H1 (cell line): ENCODE data around the gene PSMC3IP. TPM values are rescaled to one million over a fixed set of nuclear protein-coding genes. Genes with fewer than 3 reads are reported as not detected.

Source experiments
- CTCF ChIA-PET: fragments of 300-600 bp; sonication (Branson Sonifier 250); formaldehyde crosslinking; loops from one replicate; lab custom pipeline; 2021; ENCODE audit not compliant: partially characterized antibody; lab: Charles Lee
- POLR2A ChIA-PET: fragments of 300-600 bp; sonication (Branson Sonifier 250); formaldehyde crosslinking; loops from one replicate; lab custom pipeline; 2021; ENCODE audit warnings: inconsistent platforms; ENCODE audit not compliant: partially characterized antibody; lab: Charles Lee
- DNase-seq, 2 experiments: peaks; one replicate each; pipeline versions ENCODE4 v3.0.0 to v3.0.0-alpha.2; 2010 to 2022; ENCODE audit warnings: low spot score in 2 of 2, low read depth in 1 of 2, mixed read lengths in 1 of 2
- FAIRE-seq: peaks from 2 replicates; lab custom pipeline; 2011; peaks lifted over from hg19 to GRCh38; lab: Jason Lieb, UNC
- H2AFZ ChIP-seq: 2 replicates; pipeline ENCODE4 v1.8.1; 2012; ENCODE audit warnings: low read length, inconsistent platforms
- H2AK5ac ChIP-seq: 2 replicates; pipeline ENCODE4 v1.6.1; 2013; ENCODE audit warnings: low read depth, low read length
- H2BK120ac ChIP-seq: replicated peaks from 2 replicates; pipeline ENCODE3; 2013; ENCODE audit warnings: low read depth, low read length, inconsistent platforms
- H2BK12ac ChIP-seq: 2 replicates; pipeline ENCODE4 v1.6.1; 2013; ENCODE audit warnings: low read depth, low read length
- H2BK15ac ChIP-seq: 2 replicates; pipeline ENCODE4 v1.6.1; 2013; ENCODE audit warnings: low read length
- H2BK20ac ChIP-seq: 2 replicates; pipeline ENCODE4 v1.6.1; 2013; ENCODE audit warnings: low read length
- H2BK5ac ChIP-seq: 2 replicates; pipeline ENCODE4 v1.6.1; 2013; ENCODE audit warnings: low read depth, low read length
- H3K14ac ChIP-seq: 2 replicates; pipeline ENCODE4 v1.6.1; 2013; ENCODE audit warnings: inconsistent platforms; ENCODE audit not compliant: insufficient read length
- H3K18ac ChIP-seq: 2 replicates; pipeline ENCODE4 v1.6.1; 2013; ENCODE audit warnings: low read length; ENCODE audit errors: extremely low read depth
- H3K23ac ChIP-seq: 2 replicates; pipeline ENCODE4 v1.6.1; 2013; ENCODE audit warnings: inconsistent platforms; ENCODE audit not compliant: insufficient read length
- H3K23me2 ChIP-seq: 2 replicates; pipeline ENCODE4 v1.6.1; 2013; ENCODE audit warnings: low read depth, low read length
- H3K27ac ChIP-seq: 2 replicates; pipeline ENCODE4 v1.6.1; 2011; ENCODE audit warnings: low read depth, low read length, inconsistent platforms
- H3K27me3 ChIP-seq, 4 experiments: replicated peaks in 1 of 4; 1 replicate in 1 of 4; 2 replicates in 3 of 4; pipeline versions ENCODE4 v1.6.1 to v1.8.1; 2011 to 2013; ENCODE audit warnings: low read length in 3 of 4, mild to moderate bottlenecking in 3 of 4, inconsistent platforms in 2 of 4, mixed read lengths in 2 of 4, moderate library complexity in 1 of 4; ENCODE audit not compliant: control insufficient read depth in 3 of 4, insufficient read depth in 3 of 4; ENCODE audit errors: extremely low read depth in 1 of 4
- H3K36me3 ChIP-seq, 4 experiments: 2 replicates each; pipeline versions ENCODE4 v1.6.1 to v1.8.1; 2011 to 2013; ENCODE audit warnings: mild to moderate bottlenecking in 4 of 4, low read length in 3 of 4, moderate library complexity in 2 of 4, control low read depth in 1 of 4, inconsistent platforms in 1 of 4; ENCODE audit not compliant: insufficient read depth in 4 of 4, control insufficient read depth in 2 of 4
- H3K4ac ChIP-seq: replicated peaks from 2 replicates; pipeline ENCODE3; 2013; ENCODE audit warnings: low read length, low read depth, mixed read lengths, inconsistent platforms; ENCODE audit not compliant: insufficient read length
- H3K4me1 ChIP-seq, 4 experiments: replicated peaks in 1 of 4; 1 replicate in 1 of 4; 2 replicates in 3 of 4; pipeline versions ENCODE4 v1.6.1 to v1.8.1; 2011 to 2013; ENCODE audit warnings: low read length in 3 of 4, inconsistent platforms in 2 of 4, mixed read lengths in 1 of 4; ENCODE audit not compliant: insufficient read depth in 4 of 4, control insufficient read depth in 3 of 4
- H3K4me2 ChIP-seq, 2 experiments: 2 replicates each; pipeline versions ENCODE4 v1.6.1 to v1.8.1; 2011 to 2013; ENCODE audit warnings: low read depth in 2 of 2, low read length in 2 of 2, control low read depth in 1 of 2, inconsistent platforms in 1 of 2, mild to moderate bottlenecking in 1 of 2; ENCODE audit not compliant: insufficient read depth in 1 of 2
- H3K4me3 ChIP-seq, 4 experiments: fragments of 200-600, 300-600 bp in 1 of 4; sonication (generic), shearing (Covaris generic), sonication (Bioruptor Twin) in 1 of 4; 2 replicates each; pipeline versions ENCODE4 v1.5.1 to v1.8.1; 2011 to 2016; ENCODE audit warnings: low read length in 4 of 4, low read depth in 3 of 4, control low read depth in 2 of 4, inconsistent platforms in 2 of 4, mild to moderate bottlenecking in 2 of 4, mixed read lengths in 1 of 4, moderate library complexity in 1 of 4; ENCODE audit not compliant: insufficient read depth in 2 of 4; ENCODE audit errors: extremely low read depth in 1 of 4
- H3K56ac ChIP-seq: replicated peaks from 2 replicates; pipeline ENCODE3; 2013; ENCODE audit warnings: low read depth, mild to moderate bottlenecking, mixed read lengths, low read length, inconsistent platforms; ENCODE audit not compliant: insufficient read length
- H3K79me1 ChIP-seq: 2 replicates; pipeline ENCODE4 v1.6.1; 2013; ENCODE audit warnings: low read depth, low read length, control low read depth
- H3K79me2 ChIP-seq, 2 experiments: 2 replicates each; pipeline versions ENCODE4 v1.6.1 to v1.8.1; 2012 to 2013; ENCODE audit warnings: low read length in 2 of 2, mild to moderate bottlenecking in 2 of 2, inconsistent platforms in 1 of 2; ENCODE audit not compliant: insufficient read depth in 2 of 2, control insufficient read depth in 1 of 2
- H3K9ac ChIP-seq, 4 experiments: replicated peaks in 1 of 4; 1 replicate in 1 of 4; 2 replicates in 3 of 4; pipeline versions ENCODE4 v1.6.1 to v1.8.1; 2011 to 2013; ENCODE audit warnings: low read depth in 3 of 4, low read length in 3 of 4, control low read depth in 2 of 4, mild to moderate bottlenecking in 2 of 4, moderate library complexity in 2 of 4, inconsistent platforms in 1 of 4; ENCODE audit errors: extremely low read depth in 1 of 4
- H3K9me3 ChIP-seq, 2 experiments: 2 replicates each; pipeline versions ENCODE4 v1.6.1 to v1.8.1; 2012 to 2013; ENCODE audit warnings: mild to moderate bottlenecking in 2 of 2, moderate library complexity in 2 of 2, control low read depth in 1 of 2, inconsistent platforms in 1 of 2, low read depth in 1 of 2, low read length in 1 of 2, mixed read lengths in 1 of 2; ENCODE audit not compliant: insufficient read depth in 2 of 2
- H4K20me1 ChIP-seq, 2 experiments: replicated peaks in 1 of 2; 2 replicates each; pipeline versions ENCODE3 to v1.8.1; 2011 to 2013; ENCODE audit warnings: inconsistent platforms in 2 of 2, low read length in 2 of 2, mild to moderate bottlenecking in 1 of 2; ENCODE audit not compliant: insufficient read depth in 2 of 2, control insufficient read depth in 1 of 2
- H4K5ac ChIP-seq: 2 replicates; pipeline ENCODE4 v1.6.1; 2013; ENCODE audit warnings: low read length, low read depth, mixed read lengths, inconsistent platforms; ENCODE audit not compliant: insufficient read length
- H4K8ac ChIP-seq: 2 replicates; pipeline ENCODE4 v1.8.0; 2013; ENCODE audit warnings: mild to moderate bottlenecking, moderate library complexity, low read length, inconsistent platforms; ENCODE audit not compliant: insufficient read depth; ENCODE audit errors: extremely low read depth
- H4K91ac ChIP-seq: replicated peaks from 2 replicates; pipeline ENCODE3; 2013; ENCODE audit warnings: low read length, mixed read lengths, inconsistent platforms; ENCODE audit not compliant: insufficient read length
- BRCA1 ChIP-seq: IDR thresholded peaks from 2 replicates; pipeline ENCODE4 v1.6.1; 2012; ENCODE audit warnings: low read depth, low read length, improper control_type of control experiment
- CHD2 ChIP-seq: IDR thresholded peaks from 2 replicates; pipeline ENCODE4 v1.6.1; 2012; ENCODE audit warnings: low read length, improper control_type of control experiment
- CTBP2 ChIP-seq: IDR thresholded peaks from 2 replicates; pipeline ENCODE4 v1.7.0; 2011; ENCODE audit warnings: borderline replicate concordance, mild to moderate bottlenecking, moderate library complexity, mixed read lengths, low read length; ENCODE audit not compliant: insufficient read depth, insufficient read length
- E2F6 ChIP-seq: IDR thresholded peaks from 2 replicates; pipeline ENCODE4 v1.6.1; 2012; ENCODE audit warnings: inconsistent platforms
- FOSL1 ChIP-seq: IDR thresholded peaks from 2 replicates; pipeline ENCODE4 v1.6.1; 2011; ENCODE audit warnings: mild to moderate bottlenecking, low read depth, low read length, moderate library complexity; ENCODE audit not compliant: insufficient read depth
- GTF2F1 ChIP-seq: IDR thresholded peaks from 2 replicates; pipeline ENCODE4 v1.6.1; 2012; ENCODE audit warnings: low read depth, low read length, improper control_type of control experiment, borderline replicate concordance
- MAFK ChIP-seq: IDR thresholded peaks from 2 replicates; pipeline ENCODE4 v1.6.1; 2012; ENCODE audit warnings: low read depth, mild to moderate bottlenecking, improper control_type of control experiment, low read length
- POLR2A ChIP-seq, 2 experiments: IDR thresholded peaks; 1 replicate in 1 of 2; 2 replicates in 1 of 2; pipeline ENCODE4 v1.6.1; 2011; ENCODE audit warnings: low read depth in 2 of 2, low read length in 2 of 2, mild to moderate bottlenecking in 2 of 2; ENCODE audit errors: control extremely low read depth in 1 of 2
- POU5F1 ChIP-seq: IDR thresholded peaks from 2 replicates; pipeline ENCODE4 v1.6.1; 2011; ENCODE audit warnings: low read depth, mild to moderate bottlenecking, low read length, moderate library complexity
- SIN3A ChIP-seq, 2 experiments: IDR thresholded peaks in 1 of 2; conservative IDR thresholded peaks in 1 of 2; 2 replicates each; pipeline ENCODE4 v1.6.1; 2011 to 2012; ENCODE audit warnings: low read length in 2 of 2, improper control_type of control experiment in 1 of 2, low read depth in 1 of 2, mild to moderate bottlenecking in 1 of 2
- SIRT6 ChIP-seq: IDR thresholded peaks from one replicate; pipeline ENCODE4 v1.7.1; 2012; ENCODE audit warnings: low read length, inconsistent platforms
- SIX5 ChIP-seq: IDR thresholded peaks from 2 replicates; pipeline ENCODE4 v1.6.1; 2011; ENCODE audit warnings: mild to moderate bottlenecking, low read depth, low read length
- SP2 ChIP-seq: IDR thresholded peaks from 2 replicates; pipeline ENCODE4 v1.6.1; 2012; ENCODE audit warnings: mild to moderate bottlenecking, low read length, inconsistent platforms
- WGBS, 2 experiments: shearing (Covaris generic) in 1 of 2; methylation state at CpG; one replicate each; pipeline versions ENCODE4 v1.1.6 to v1.1.7; 2013 to 2015; ENCODE audit warnings: low lambda C conversion rate in 2 of 2, mixed read lengths in 2 of 2, inconsistent platforms in 1 of 2, low coverage in 1 of 2, missing lambda C conversion rate in 1 of 2; ENCODE audit not compliant: insufficient replicate concordance in 2 of 2, insufficient coverage in 1 of 2, insufficient read length in 1 of 2; ENCODE audit errors: extremely low coverage in 1 of 2, missing lambda C conversion rate in 1 of 2; 5-methylcytosine and 5-hydroxymethylcytosine counted together
- polyA plus RNA-seq, 7 experiments: library from polyadenylated mRNA; depleted of rRNA in 3 of 7; stranded (reverse) in 5 of 7; unstranded in 2 of 7; fragments of >200 nt in 5 of 7; fragments of 200-250 nt in 2 of 7; gene quantifications; 1 replicate in 5 of 7; 2 replicates in 1 of 7; 4 replicates in 1 of 7; pipeline versions ENCODE4 v1.2.1 to v1.2.3, GENCODE V29; 2011 to 2013; ENCODE audit warnings: missing spikeins in 2 of 7, mixed read lengths in 2 of 7
- total RNA-seq: library from RNA; stranded (reverse); fragmentation: NEBNext Ultra II Directional; extraction: Animal tissue kit (Norgen Biotek cat#: 25700); gene quantifications from 2 replicates; pipeline ENCODE4 v1.2.1, GENCODE V29; 2021

PSMC3IP gene
- total and polyA plus RNA-seq, 2 of the 8 experiments (the other 6 are each of a cell fraction or from before 2014, with no cell fraction given) = 11.5 to 21.9 TPM

DNA sequence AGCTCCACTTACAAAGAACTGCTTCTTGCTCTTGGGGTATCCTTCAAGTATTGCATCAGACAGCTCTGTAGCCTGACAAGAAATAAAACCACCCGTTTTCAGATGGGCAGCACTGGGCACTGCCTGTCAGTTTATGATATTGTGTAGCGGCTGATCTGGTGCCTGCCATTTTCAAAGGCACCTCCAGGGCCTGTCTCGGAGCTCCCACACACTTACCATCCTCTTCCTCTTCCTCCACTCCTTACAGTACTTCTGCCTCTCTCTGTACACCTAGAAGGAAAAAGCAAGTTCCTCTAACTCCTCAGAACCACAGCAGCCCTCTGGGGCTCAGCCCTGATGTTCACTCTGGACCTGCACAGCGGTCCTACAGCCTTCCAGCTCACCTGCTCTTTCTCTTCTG lies 4.4 kb downstream of the PSMC3IP start:
- Histone ChIP-seq H3K18ac (no peak overlapping the region), H2BK12ac (no peak overlapping the region), H3K23me2 (peaks cover 9% of the 10 kb centered on the region), H3K4me3 (no peak overlapping the region), H4K5ac (no peak overlapping the region), H3K27me3 (no peaks in the 10 kb centered on the region), H2BK20ac (no peak overlapping the region), H3K56ac (no peak overlapping the region), H4K8ac (no peak overlapping the region), H3K79me2 (peaks cover 0 to 19% of the 10 kb centered on the region in 2 experiments; a peak in 2 of 4 replicates), H3K36me3 (peaks cover 44 to 59% (median 55%) of the 10 kb centered on the region in 4 experiments), H4K91ac (no peak overlapping the region), H3K79me1 (no peaks in the 10 kb centered on the region), H3K9ac (no peak overlapping the region), H3K4me2 (no peak overlapping the region), H3K4ac (no peak overlapping the region), H3K27ac (no peak overlapping the region), H3K23ac (no peak overlapping the region), H3K14ac (no peak overlapping the region), H2AFZ (no peak overlapping the region), H2BK5ac (no peak overlapping the region), H2AK5ac (no peak overlapping the region), H4K20me1 (peaks cover 0 to 1% of the 10 kb centered on the region in 2 experiments), H3K9me3 (no peaks in the 10 kb centered on the region), H2BK120ac (no peak overlapping the region), H3K4me1 (no peaks in the 10 kb centered on the region), H2BK15ac (no peak overlapping the region)
- DNase-seq (no peak), FAIRE-seq (no peak)
- ChIA-PET POLR2A (interaction anchor here (0.8 to 7.0 kb wide), 4 partner anchors 7 to 19 kb away, joined by 3 to 74 read pairs (median 3); partner anchors contain the start of genes COASY and MLX), CTCF (interaction anchor here (1.3 to 1.4 kb wide), 3 partner anchors 14 to 107 kb away, joined by 3 to 5 read pairs (median 4); no protein-coding TSS in a partner anchor)
- WGBS, 2 experiments = 88% methylated on average over 4 of the region's 4 CpGs; no CpG with 5 or more reads in 1 of the 2 experiments
- TF ChIP-seq E2F6 (no peak), CHD2 (no peak), MAFK (no peak), BRCA1 (no peak), POLR2A (IDR thresholded peaks at IDR 0.05; ENCODE audit: control extremely low read depth in 1 of 2, low read depth in 2 of 2, low read length in 2 of 2) (no peak; a peak in 1 of 3 replicates), POU5F1 (no peak), SIN3A (conservative IDR thresholded peaks at IDR 0.05 in 1 of 2, IDR thresholded peaks at IDR 0.05 in 1 of 2; ENCODE audit: low read depth in 1 of 2, low read length in 2 of 2) (no peak), FOSL1 (no peak), SP2 (no peak), CTBP2 (no peak), SIX5 (no peak), SIRT6 (no peak), GTF2F1 (no peak)
